ENCODE data around the gene ARRDC5.
"Not testable (repeated sequence)": the region's sequence is repeated elsewhere in the genome, so short reads cannot be mapped to it uniquely, and the experiment has no call there.

ARRDC5 gene

DNA sequence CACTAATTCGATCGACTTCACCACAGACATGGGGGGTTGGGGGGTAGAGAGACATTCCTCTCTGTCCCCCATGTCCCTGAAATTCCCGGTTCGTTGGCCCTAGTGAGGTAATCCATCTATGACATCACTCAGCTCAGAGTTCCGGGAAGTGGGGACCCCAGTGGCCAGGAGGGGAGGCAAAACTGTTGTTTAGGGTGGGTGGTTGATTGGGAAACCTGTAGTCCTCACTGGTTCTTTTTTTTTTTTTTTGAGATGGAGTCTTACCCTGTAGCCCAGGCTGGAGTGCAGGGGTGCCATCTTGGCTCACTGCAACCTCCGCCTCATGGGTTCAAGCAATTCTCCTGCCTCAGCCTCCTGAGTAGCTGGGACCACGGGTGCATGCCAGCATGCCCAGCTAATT lies at the start of gene ARRDC5:
Gene ARRDC5 (minus strand): TSS at position 101 of the 400 bp plus-strand sequence. CDS start 71 bp downstream, at position 30.
- no peak for DNase-seq

DNA sequence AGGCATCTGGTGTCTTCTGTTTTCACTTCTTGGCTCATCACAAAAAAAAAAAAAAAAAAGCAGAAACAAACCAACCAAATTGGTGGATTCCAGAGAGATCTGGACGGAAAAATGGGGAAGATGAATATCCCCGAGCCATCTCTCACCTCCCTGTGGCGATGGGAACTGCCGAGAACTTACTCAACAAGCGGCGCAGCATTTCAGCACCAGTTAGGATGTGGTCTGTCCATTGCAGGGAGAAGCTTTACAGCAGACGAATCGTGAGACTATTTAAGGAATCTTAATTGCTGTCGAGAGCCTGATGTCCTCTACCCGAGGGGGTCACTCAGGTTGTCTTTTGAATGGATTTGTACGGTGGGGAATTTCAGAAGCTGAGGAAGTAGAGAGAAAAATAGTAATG lies 49.0 kb upstream of the ARRDC5 start:
- DNase-seq = no peak

DNA sequence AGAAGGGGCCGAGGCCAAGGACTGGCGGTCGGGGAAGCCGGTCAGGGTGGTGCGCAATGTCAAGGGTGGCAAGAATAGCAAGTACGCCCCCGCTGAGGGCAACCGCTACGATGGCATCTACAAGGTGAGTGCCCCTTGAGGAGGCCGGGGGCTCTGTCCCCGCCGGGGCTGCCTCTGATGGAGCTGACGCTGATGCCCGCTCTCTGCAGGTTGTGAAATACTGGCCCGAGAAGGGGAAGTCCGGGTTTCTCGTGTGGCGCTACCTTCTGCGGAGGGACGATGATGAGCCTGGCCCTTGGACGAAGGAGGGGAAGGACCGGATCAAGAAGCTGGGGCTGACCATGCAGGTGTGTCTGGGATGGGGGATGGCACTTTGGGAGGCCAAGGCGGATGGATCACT lies 48.0 kb upstream of the ARRDC5 start:
- not testable (repeated sequence) for DNase-seq

DNA sequence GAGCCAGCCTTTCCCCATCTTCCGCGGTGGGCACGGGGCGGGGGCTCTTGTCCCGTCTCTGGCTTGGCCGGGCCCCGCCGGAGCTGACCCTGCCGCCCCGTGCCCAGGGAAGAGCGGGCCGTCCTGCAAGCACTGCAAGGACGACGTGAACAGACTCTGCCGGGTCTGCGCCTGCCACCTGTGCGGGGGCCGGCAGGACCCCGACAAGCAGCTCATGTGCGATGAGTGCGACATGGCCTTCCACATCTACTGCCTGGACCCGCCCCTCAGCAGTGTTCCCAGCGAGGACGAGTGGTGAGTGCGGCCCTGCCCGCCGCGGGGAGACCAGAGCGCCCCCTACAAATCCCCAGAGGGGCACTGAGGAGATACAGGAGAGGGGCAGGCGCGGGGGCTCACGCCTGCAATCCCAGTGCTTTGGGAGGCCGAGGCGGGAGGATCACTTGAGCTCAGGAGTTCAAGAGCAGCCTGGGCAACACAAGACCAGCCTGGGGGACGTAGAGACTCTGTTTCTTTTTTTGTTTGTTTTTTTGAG lies 39.0 kb upstream of the ARRDC5 start:
- DNase-seq = not testable (repeated sequence)

DNA sequence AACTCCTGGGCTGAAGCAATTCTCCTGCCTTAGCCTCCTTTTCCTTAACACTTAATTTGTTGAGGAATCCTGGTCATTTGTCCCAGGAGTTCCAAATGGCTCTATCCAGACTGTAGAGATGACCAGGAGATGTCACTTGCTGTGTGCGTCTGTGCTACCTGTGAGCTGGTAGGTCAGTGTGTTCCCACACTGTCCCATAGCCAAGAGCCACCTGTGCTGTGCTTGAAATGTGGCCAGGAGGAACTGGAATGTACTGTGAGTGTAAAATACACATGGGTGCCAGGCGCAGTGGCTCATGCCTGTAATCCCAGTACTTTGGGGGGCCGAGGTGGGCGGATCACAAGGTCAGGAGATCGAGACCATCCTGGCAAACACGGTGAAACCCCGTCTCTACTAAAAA lies 36.8 kb upstream of the ARRDC5 start:
- DNase-seq = no peak

DNA sequence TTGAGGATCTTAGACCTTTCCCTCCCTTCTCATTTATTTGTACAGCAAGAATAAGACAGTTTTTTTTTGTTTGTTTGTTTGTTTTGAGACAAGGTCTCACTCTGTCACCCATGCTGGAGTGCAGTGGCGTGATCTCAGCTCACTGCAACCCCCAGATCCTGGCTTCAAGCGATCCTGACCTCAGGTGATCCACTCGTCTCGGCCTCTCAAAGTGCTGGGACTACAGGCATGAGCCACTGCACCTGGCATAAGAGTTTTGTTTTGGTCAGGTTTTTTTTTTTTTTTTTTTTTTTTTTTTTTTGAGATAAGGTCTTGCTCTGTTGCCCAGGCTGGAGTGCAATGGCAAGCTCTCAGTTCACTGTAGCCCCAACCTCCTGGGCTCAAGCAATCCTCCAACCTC lies 35.8 kb upstream of the ARRDC5 start:
- not testable (repeated sequence) for DNase-seq

DNA sequence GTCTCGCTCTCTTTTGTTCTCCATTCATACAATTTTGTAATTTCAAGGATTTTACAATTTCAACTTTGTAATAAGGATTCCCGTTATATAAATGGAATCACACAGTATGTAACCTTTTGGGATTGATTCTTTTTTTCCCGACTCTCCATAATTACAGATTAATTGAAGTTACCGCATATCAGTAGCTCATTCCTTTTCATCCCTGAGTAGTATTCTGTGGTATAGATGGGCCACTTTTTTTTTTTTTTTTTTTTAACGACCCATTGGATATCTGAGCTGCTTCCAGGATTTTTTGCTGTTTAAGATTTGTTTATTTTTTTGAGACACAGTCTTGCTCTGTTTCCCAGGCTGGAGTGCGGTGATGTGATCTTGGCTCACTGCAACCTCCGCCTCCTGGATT lies 34.4 kb upstream of the ARRDC5 start:
- no peak for DNase-seq

DNA sequence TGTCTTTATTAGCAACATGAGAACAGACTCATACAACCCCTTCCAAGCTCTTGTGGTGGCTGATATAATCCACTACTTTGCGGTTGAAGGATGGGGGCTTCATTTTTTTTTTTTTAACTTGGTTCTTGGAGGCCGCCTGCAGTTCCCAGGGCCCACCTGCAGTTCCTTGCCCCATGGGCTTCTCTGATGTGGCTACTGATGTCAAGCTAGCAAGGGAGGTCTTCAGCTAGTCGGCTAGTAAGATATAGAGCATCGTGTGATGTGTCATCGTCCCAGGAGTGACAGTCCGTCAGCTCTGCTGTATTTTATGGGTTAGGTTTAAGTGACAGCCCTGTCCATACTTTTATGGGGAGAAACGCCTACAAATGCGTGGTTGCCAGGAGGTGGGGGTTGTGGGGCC lies 32.7 kb upstream of the ARRDC5 start:
- DNase-seq = no peak

DNA sequence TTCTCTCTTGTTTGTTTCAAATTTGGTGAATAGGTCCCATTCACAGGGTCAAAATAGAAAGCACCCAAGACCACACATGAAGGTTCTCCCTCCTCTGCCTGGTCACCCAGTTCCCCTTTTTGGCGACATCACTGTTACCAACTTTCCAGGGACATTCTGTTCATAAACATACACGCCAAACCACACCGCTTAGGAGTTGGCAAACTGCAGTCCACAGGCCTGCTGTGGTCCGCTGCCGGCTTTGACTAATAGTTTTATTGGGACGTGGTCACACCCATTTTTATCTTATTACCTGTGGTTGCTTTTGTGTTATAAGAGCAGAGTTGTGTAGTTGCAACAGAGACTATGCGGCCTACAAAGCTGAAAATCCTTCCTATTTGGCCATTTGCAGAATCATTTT lies 30.8 kb upstream of the ARRDC5 start:
- DNase-seq = no peak

DNA sequence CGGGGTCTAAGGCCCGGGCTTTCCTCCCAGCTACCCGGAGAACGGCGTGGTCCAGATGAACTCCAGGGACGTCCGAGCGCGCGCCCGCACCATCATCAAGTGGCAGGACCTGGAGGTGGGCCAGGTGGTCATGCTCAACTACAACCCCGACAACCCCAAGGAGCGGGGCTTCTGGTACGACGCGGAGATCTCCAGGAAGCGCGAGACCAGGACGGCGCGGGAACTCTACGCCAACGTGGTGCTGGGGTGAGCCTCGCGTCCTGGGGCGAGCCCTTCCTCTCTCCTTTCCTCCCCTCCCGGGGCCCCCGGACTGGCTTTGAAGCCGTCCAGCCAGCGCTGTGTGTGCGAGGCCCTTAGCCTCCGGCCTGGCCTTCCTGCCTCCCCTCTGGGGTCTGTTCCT lies 30.0 kb upstream of the ARRDC5 start:
- no peak for DNase-seq

DNA sequence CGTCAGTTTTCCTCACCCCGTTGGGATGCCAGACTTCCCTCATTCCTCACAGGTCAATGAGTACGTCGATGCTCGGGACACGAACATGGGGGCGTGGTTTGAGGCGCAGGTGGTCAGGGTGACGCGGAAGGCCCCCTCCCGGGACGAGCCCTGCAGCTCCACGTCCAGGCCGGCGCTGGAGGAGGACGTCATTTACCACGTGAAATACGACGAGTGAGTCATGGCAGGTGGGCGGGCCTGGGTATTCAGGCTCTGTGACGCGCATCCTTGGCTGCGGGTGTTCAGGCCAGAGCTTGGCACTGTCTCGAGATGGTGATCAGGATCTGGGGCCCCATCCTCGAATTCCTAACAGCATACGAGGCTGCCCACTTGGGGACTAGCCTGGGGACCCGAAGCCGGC lies 28.0 kb upstream of the ARRDC5 start:
- no peak for DNase-seq

DNA sequence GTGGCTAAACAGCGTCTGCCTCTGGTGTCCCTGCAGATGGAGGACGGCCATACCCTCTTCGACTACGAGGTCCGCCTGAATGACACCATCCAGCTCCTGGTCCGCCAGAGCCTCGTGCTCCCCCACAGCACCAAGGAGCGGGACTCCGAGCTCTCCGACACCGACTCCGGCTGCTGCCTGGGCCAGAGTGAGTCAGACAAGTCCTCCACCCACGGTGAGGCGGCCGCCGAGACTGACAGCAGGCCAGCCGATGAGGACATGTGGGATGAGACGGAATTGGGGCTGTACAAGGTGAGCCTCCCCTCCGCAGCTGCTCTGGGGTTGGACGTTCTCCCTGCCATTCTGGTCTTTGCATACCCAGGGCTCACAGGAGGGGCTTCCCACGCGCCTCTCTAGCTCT lies 26.5 kb upstream of the ARRDC5 start:
- no peak for DNase-seq

DNA sequence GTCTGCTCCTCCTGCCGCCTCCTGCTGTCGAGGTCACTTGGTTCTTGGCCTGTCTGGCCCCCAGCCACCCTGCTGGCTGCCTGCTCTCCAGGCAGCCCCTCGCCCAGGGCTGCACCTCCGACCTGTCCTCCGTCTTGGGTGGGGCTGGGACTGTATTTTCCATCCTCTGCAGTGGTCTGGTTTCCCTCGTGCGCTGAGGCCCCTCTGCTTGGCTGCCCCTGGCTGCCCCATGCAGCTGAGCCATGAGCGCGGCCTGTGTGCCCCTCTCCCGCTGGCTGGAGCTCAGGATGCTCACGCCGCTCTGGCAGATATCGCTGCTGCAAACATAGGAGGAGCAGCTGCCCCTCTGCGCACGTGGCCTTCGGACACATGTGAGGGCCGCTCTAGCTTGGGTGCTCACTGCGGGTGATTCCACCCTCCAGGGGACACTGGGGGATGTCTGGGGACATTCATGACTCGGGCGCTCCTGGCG lies 20.6 kb upstream of the ARRDC5 start:
- DNase-seq = no peak

DNA sequence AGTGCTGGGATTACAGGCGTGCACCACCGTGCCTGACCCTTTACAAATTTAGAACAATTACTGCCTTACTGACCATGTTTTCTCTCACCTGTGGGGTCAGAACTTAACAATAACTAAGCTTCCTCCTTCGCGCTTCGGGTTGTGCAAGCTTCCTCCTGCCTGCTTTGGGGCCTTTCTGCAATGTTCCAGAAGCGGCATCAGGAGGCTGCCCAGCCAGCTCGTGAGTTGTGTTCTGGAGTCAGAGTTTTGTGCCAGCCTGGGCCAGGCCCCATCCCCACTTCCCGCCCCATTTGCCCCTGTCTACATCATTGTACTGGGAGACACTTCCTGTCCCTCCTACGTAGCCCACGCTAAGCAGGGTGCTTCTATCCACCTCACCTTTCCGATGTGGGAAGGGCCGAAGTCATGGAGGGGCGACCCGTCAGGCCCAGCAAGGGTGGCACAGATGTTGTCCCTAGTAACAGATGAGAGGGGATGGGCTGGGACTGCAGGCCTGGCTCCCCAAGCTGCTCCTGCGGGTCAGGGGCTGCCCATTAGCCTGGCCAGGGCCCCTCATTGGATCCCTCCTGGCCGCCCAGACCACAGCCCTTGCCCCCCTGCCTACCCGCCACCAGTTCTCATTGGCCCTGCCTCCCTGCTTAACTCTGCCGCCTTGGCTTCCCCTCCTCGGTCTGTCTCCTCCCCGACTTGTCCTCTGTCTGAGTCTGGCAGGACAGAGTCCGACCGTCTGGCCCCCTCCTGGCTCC lies 20.0 kb upstream of the ARRDC5 start:
- DNase-seq = no peak

DNA sequence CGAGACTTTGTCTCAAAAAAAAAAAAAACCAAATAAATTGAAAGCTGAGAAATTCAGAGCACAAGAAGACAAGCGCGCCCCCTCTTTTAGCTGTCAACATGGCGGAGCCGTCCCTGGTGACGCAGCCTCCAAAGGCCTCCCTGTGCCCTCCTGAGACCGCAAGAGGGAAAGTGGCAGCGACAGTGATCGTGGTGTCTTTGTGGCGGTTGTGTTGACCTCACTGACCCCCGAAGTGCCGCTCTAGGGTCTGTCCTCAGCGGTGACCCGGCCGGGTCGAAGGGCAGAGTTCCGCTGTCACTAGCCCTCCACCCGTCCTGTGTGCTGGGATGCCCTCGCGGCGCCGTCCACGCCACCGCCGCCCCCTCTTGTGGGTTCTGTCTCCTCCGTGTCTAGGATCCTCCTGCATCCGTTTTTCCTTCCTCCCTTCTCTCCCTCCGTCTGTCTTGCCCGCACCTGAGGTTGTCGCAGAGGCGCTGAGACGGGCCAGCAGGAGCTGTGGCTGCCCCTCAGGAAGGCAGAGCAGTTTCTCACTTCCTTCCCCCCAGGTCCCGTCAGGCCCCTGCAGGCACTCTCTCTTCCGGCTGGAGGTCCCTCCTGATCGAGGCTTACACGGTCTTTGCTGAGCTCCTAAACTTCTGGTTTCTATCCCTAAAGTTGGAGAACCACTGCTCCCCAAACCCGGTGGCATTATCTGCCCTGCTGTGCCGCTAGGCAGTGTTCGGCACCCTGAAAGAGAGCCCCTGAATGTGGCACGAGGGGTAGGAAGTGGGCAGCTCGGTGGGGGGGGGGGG lies 13.8 kb upstream of the ARRDC5 start:
- DNase-seq = no peak

DNA sequence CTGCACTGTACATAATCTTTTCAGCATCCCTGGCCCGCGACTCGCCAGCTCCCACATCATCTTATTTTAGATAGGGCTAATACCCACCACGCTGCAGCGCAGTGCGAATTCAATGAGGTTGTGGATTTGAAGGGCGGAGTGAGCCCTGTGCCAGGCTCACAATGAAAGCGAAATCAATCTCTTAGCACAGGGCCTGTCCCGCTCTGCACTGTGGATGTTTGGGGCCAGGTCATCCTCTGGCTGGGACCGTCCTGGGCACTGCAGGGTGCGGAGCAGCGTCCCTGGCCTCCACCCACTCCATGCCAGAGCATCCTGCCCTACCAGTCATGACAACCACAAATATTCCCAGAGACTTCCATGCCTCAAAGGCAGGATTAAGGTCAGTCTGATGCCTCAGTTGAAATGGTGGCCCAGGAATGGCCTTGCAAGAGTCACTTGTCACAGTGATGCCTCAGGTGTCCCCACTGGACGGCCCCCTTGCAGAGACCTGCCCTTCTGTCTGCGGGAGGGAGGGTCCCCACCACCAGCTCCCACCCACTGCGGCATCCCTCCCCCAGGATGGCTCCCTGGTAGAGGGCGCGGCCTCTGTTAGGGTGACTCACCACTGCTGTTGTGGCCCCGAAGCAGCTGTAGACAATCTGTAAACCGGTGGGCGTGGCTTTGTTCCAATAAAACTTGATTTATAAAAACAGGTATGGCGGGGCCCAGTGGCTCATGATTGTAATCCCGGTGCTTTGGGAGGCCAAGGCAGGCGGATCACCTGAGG lies 12.2 kb upstream of the ARRDC5 start:
- no peak for DNase-seq

DNA sequence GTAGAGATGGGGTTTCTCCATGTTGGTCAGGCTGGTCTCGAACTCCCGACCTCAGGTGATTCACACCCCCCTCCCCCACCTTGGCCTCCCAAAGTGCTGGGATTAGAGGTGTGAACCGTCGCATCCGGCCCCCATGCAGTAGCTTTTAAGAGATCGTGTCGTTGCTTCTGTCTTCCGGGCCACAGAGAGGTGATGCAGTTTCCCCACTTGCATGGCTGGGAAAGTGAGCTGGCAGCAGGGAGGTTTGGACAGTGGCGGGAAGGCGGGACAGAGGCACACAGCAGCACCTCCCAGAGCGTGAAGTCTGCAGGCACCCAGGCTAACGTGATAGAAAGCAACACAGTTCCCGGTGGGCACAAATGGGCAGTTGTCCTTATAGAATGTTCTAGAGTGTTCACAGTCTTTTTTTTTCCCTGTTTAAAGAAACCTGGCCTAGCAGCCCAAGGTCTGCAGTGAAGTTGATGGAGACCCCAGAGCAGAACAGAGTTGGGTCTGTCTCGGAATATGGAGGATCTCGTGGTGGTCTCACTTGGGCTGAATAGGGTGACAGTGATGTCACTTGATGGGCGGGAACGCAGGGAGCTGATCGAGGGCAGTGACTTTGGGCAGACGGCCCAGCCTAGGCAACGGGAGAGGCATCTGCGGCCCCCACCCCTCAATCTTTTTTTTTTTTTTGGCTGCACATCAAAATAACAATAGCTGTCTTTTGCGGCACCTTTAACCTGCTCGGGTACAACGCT lies 11.5 kb upstream of the ARRDC5 start:
- DNase-seq = no peak

DNA sequence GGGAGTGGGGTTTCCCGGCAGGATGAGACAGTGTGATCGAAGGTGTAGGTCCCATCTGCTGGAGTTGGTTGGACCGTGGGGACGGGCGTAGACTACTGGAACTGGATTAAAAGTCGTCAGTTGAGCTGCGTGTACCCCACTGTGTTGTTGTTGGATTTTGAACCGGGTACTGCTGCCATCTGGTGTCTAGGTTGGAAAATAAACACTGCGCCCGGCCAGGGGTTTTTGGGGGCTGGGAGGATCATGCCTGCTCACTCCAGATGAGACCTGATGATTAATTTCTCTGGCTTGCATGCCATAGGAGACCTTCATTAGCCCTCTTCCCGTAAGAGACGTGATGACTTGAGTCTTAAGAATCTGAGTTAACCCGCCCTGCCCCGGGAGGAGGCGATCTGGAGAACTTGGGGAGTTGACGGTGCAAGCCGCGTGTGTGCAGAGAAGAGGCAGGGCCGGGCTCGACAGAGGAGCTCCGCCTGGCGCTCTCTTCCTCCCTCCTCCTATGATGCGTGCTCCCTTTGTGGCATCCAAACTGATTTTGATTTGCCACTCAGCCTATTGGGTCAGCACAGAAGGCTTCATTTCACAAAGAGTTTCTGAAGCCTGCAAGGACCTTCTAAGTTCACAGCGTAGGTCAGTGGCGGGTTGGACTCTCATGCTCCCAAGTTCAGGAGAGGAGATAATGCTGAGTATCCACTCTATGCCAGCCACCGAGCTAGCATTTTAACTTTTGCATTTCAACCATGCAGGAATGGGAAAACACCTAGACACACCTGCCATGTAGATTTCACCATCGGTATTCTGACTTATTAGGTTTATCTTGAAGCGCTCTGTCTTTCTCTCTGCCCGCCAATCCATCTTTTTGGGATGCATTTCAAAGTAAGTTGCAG lies 9.3 kb upstream of the ARRDC5 start:
- no peak for DNase-seq

DNA sequence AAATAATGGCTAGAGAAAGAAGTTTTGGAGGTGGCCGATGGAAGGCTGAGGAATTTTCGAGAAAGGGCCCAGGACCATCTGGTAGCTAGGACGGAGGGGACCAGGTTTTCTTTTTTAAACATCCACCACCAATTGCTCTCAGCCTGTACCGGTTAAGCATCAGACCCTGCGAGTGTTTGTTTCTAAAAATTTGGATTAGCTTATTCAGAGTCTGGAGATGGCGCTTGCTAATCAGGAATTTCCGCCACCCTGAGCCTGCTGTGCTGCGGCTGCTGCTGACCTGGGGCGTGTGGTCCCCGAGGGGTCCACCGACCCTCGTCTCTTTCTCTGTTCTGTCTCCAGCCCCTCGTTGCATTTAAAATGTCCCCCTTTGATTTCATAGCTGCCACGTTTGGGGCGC lies 8.6 kb upstream of the ARRDC5 start:
- no peak for DNase-seq

DNA sequence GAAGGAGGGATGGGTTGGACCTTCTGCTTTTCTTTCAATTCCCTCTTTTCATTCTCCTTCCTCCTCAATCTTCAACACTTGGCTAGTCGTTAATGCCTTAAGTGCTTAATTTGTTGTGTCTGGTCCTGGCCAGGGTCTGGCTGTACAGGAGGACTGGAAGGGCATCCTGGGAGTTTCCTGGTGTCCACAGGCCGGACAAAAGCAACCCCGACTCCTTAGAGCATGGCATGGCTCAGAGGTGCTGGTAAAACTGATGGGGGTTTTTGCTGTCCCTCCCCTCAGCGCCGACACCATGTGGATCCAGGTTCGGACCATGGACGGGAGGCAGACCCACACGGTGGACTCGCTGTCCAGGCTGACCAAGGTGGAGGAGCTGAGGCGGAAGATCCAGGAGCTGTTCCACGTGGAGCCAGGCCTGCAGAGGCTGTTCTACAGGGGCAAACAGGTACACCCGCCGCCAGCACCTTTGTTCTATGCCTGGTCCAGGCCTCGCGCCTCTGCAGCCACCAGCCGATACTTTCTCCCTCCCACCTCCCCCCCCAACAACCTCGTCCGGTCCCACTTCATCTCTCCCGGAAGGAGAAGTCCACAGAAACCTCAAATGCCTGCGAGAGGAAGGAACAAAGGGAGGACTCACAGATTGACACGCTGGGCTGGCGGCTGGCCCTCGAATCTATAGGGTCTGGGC lies 8.0 kb upstream of the ARRDC5 start:
- DNase-seq = no peak
